LNCaP clone FGC (cell line): ENCODE data around the gene LMAN2.
"Not testable (repeated sequence)": the region's sequence is repeated elsewhere in the genome, so short reads cannot be mapped to it uniquely, and the experiment has no call there.

ENCODE experiments used
- DNase-seq: peaks from one replicate; pipeline ENCODE4 v3.0.0-alpha.2; 2011; ENCODE audit warnings: low read depth
- H3K4me3 ChIP-seq: 2 replicates; pipeline ENCODE4 v1.5.1; 2011; ENCODE audit warnings: mild to moderate bottlenecking, low read depth, low read length, control low read depth
- TF ChIP-seq, protein P1 (sequence below): IDR thresholded peaks from 2 replicates; pipeline ENCODE4 v1.5.1; 2012; ENCODE audit warnings: mild to moderate bottlenecking; ENCODE audit not compliant: control insufficient read depth, insufficient read depth; ENCODE audit errors: extremely low read depth

Gene LMAN2

DNA sequence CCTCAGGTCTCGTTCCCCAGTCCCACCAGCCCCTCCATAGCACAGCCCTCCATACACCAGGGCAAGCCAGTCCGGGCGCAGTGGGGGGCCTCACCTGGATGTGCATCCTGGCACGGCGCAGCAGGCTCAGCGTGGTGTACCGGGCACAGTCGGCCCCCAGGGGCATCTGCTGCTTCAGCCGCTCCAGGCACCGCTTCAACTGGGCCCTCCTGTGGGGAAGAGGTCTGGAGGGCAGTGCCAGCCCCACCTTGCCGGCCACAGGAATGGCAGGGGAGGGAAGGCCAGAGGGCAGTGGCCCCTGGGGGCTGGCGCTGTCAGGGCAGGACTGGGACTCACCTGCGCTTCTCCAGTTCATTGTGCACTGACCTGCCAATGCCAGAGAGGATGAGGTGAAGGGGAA is 41.1 kb downstream of the LMAN2 start:
- H3K4me3 ChIP-seq: peak overlapping the region; percentile 75
- TF ChIP-seq, protein P1, sequence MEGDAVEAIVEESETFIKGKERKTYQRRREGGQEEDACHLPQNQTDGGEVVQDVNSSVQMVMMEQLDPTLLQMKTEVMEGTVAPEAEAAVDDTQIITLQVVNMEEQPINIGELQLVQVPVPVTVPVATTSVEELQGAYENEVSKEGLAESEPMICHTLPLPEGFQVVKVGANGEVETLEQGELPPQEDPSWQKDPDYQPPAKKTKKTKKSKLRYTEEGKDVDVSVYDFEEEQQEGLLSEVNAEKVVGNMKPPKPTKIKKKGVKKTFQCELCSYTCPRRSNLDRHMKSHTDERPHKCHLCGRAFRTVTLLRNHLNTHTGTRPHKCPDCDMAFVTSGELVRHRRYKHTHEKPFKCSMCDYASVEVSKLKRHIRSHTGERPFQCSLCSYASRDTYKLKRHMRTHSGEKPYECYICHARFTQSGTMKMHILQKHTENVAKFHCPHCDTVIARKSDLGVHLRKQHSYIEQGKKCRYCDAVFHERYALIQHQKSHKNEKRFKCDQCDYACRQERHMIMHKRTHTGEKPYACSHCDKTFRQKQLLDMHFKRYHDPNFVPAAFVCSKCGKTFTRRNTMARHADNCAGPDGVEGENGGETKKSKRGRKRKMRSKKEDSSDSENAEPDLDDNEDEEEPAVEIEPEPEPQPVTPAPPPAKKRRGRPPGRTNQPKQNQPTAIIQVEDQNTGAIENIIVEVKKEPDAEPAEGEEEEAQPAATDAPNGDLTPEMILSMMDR: no peak
- DNase-seq: no peak

DNA sequence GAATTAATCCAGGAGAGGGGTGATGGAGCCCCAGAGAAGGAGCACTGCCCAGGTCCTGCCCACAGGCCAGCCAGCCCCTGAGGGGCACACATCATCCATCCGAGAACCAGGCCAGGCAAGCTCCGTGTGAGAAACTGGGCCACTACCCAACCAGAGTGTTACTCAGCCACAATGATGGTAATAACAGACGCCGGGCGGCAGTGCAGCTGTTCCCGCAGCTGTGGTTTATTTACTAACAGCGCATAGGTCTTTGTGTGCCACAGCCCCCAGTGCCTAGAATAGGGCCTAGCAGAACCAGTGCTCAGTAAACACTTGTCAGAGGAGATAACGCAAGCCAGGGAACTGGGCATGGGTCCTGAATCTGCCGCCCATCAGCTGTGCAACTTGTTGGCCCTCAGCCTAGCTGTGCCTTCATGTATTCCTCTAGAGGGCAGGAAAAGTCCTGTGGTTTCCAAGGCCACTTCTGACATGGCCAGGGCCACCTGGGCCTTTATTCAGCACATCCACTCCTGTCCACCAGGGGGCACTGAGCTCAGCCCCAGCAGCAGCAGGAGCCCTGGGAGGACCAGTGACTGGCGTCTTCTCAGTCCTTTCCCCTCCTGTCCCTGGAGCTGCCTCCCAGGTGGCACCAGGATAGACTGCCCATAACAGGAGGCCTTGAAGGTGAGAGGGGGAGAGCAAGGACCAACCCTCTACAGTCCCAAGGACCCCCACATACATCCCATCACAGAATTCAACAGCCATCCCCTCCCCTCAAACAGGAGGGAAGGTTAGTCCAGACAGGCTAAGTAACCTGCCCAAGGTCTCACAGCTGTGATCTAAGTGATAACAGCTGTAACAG is 41.9 kb downstream of the LMAN2 start:
- DNase-seq: peak; percentile 73
- TF ChIP-seq, protein P1: peak; percentile 97
- H3K4me3 ChIP-seq: no peak overlapping the region; the same call in 1 of the 2 replicates

DNA sequence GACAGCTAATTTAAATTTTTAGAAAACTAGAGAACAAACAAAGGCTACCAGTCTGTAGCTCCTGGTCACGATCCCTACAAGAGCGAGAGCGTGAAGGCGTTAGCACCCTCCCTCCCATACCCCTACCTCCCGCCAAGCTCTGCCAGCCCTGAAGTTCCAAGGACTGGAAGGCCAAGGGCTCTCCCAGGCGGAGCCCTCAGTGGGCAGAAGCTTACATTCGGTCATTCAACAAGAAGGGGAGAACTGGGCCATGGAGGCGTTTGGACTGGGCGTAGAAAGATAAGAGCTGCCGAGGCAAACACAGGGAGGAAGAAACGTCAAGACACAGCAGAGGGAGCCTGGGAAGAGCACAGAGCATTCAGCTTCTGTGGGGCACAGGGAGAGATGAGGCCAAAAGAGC is 42.7 kb downstream of the LMAN2 start:
- no peak overlapping the region for H3K4me3 ChIP-seq
- DNase-seq: no peak
- TF ChIP-seq, protein P1: no peak

DNA sequence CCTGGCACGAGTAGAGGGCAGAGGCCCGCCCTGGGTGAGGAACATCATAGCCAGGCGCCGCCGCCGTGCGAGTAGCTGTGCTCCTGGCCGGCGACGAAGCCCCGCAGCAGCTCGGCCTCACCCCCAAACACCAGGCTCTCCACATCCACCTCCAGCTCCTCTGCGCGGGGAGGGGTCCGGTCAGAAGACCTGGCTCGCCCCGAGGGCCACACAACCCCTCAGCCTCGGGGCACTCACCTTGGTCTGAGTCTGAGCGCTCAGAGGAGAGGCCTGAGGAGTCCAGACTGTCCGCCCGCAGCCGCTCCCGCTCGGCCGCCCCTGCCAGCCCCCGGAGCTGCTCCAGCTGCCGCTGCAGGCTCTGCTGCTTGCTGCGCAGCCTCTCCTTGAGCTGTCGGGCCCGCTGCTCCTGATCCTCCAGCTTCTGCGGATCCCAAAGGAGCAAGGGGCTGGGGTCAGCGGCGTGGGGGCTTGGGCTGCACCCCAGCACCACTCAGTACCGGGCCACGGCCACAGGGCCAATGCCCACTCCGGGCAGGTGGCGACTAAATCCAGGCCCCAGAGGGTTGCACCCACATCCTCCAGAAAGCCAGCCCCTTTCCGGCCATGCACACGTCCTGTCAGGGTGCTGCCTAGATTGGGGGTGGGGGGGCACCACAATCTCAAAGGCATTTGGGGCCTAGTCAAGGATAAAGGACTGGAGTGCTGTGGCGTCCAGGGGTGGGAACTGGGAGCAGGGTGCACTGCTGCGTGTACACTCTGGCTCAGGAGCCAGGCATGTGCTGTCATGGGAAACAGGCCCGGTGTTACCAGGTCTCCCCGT is 43.7 kb downstream of the LMAN2 start:
- no peak for DNase-seq
- H3K4me3 ChIP-seq: no peak overlapping the region
- TF ChIP-seq, protein P1: no peak

DNA sequence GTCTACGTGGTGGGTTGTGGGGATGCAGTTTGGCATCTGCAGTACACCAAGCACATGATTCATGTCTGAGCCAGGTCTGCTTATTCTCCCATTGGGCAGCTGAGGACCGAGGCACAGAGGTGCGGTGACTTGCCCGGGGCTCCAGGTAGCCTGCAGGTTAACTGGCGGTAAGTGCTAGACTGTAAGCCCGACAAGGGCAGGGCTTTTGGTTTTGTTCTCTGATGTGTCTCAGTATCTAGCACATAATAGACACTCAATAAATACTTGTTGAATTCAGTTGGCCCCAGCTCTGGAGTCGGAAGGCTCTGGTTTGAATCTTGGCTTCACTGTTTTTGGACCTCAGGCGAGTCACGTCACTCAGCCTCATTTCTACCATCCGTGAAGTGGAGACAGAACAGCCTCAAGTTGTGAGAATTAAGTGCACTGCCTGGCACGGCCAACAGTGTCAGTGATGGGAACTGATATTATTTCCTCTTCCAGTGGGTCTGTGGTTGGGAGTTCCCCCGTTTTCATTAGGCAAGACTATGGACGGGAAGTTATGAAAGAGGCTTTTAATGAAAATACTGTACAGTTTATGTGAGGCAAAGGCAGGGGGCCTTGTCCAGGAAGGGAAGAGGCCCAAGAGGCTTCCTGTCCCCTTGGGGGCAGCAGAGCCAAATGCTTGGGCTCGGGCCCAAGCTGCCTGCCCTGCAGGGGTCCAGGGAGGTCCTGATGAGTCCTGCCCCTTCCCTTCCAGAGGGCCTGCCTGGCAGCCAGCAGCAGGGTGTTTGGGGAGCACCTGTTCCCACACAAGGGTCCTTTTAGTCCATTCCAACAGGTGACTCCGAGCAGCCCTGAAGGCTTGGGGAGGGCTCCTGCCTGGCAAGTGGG is 44.6 kb downstream of the LMAN2 start:
- DNase-seq: no peak
- no peak overlapping the region for H3K4me3 ChIP-seq
- TF ChIP-seq, protein P1: no peak

GRCh38 chr5:177306103-177306640 is 45.3 kb downstream of the LMAN2 start:
- not testable (repeated sequence) for DNase-seq, H3K4me3 ChIP-seq
